Measurements from ENCODE around the gene PRSS8. TPM values are rescaled to one million over a fixed set of nuclear protein-coding genes. Genes with fewer than 3 reads are reported as not detected.

Gene PRSS8
- polyA plus RNA-seq, 1 experiment: not detected

- CTCF ChIA-PET: interaction anchor here (1.3 kb wide), 1 partner anchor 42 kb away, joined by 6 read pairs; no protein-coding TSS in a partner anchor
- H3K4me3 ChIP-seq (ENCODE audit: low read depth, low read length): no peak overlapping the region
- H3K27me3 ChIP-seq (ENCODE audit: control insufficient read depth, insufficient read depth, low read length): no peaks in the 10 kb centered on the region
- H3K9me3 ChIP-seq (ENCODE audit: control insufficient read depth, insufficient read depth, low read length): peaks cover 4% of the 10 kb centered on the region; the same call in 1 of the 2 replicates
- no peak overlapping the region for H3K27ac ChIP-seq (ENCODE audit: low read depth, low read length)
- POLR2A ChIA-PET: interaction anchor here (0.6 to 2.5 kb wide), 3 partner anchors 17 to 80 kb away, joined by 9 to 12 read pairs (median 11); partner anchors contain the start of genes FUS and KAT8
- no peak for DNase-seq (ENCODE audit: low read depth, low spot score)
- no peak for TF ChIP-seq CTCF (IDR thresholded peaks at IDR 0.05; ENCODE audit: low read depth, low read length)
Measured at GRCh38 chr16:31099860-31100638, 35.5 kb downstream of the PRSS8 start.

GRCh38 chr16:31094424-31095120 lies 41.0 kb downstream of the PRSS8 start, which contains the start of gene VKORC1:
Gene VKORC1 (minus strand): TSS chr16:31094797. CDS start chr16:31094729, 68 bp downstream.
- H3K27me3 ChIP-seq (ENCODE audit: control insufficient read depth, insufficient read depth, low read length): no peaks in the 10 kb centered on the region
- DNase-seq (ENCODE audit: low read depth, low spot score): peak; percentile 92
- peak within 1 kb of the TSS; percentile 81 for H3K27ac ChIP-seq (ENCODE audit: low read depth, low read length)
- peak within 1 kb of the TSS; percentile 94 for H3K4me3 ChIP-seq (ENCODE audit: low read depth, low read length)
- ChIA-PET CTCF (interaction anchor here (0.5 kb wide), 1 partner anchor 66 kb away, joined by 4 read pairs; no protein-coding TSS in a partner anchor), POLR2A (interaction anchor here (0.6 to 1.9 kb wide), 5 partner anchors 21 to 1364 kb away, joined by 3 to 7 read pairs (median 5); partner anchors contain the start of genes FUS, KAT8, ZNF646 and ZNF668)
- peaks cover 3% of the 10 kb centered on the region; the same call in 1 of the 2 replicates for H3K9me3 ChIP-seq (ENCODE audit: control insufficient read depth, insufficient read depth, low read length)
- no peak for TF ChIP-seq CTCF (IDR thresholded peaks at IDR 0.05; ENCODE audit: low read depth, low read length)

GRCh38 chr16:31094088-31094423 lies 41.5 kb downstream of the PRSS8 start:
- no peak for TF ChIP-seq CTCF (IDR thresholded peaks at IDR 0.05; ENCODE audit: low read depth, low read length)
- DNase-seq (ENCODE audit: low read depth, low spot score): no peak
- Histone ChIP-seq H3K27me3 (ENCODE audit: control insufficient read depth, insufficient read depth, low read length) (no peaks in the 10 kb centered on the region), H3K4me3 (ENCODE audit: low read depth, low read length) (peak overlapping the region; percentile 94), H3K27ac (ENCODE audit: low read depth, low read length) (peak overlapping the region; percentile 81), H3K9me3 (ENCODE audit: control insufficient read depth, insufficient read depth, low read length) (no peaks in the 10 kb centered on the region)
- ChIA-PET POLR2A (interaction anchor here (1.7 to 1.9 kb wide), 3 partner anchors 20 to 86 kb away, joined by 5 to 7 read pairs (median 6); partner anchors contain the start of genes FUS, KAT8, ZNF646 and ZNF668), CTCF (interaction anchor here (0.5 kb wide), 1 partner anchor 66 kb away, joined by 4 read pairs; no protein-coding TSS in a partner anchor)

GRCh38 chr16:31093132-31093703 lies 42.3 kb downstream of the PRSS8 start:
- ChIA-PET CTCF (interaction anchor here (3.1 kb wide), 1 partner anchor 49 kb away, joined by 17 read pairs; no protein-coding TSS in a partner anchor), POLR2A (interaction anchor here (1.7 to 2.1 kb wide), 3 partner anchors 19 to 87 kb away, joined by 5 to 9 read pairs (median 6); partner anchors contain the start of genes FUS, KAT8, ZNF646 and ZNF668)
- no peak for DNase-seq (ENCODE audit: low read depth, low spot score)
- Histone ChIP-seq H3K4me3 (ENCODE audit: low read depth, low read length) (peak overlapping the region; percentile 94), H3K9me3 (ENCODE audit: control insufficient read depth, insufficient read depth, low read length) (no peaks in the 10 kb centered on the region), H3K27me3 (ENCODE audit: control insufficient read depth, insufficient read depth, low read length) (no peaks in the 10 kb centered on the region), H3K27ac (ENCODE audit: low read depth, low read length) (no peak overlapping the region)
- no peak for TF ChIP-seq CTCF (IDR thresholded peaks at IDR 0.05; ENCODE audit: low read depth, low read length)

All from AG04450 (cell line).